ENCODE measurements around the gene ARHGAP5. TPM values are rescaled to one million over a fixed set of nuclear protein-coding genes. Genes with fewer than 3 reads are reported as not detected.

The ARHGAP5 gene
- total RNA-seq (100 to 1,000 TPM; 171 to 301 (median 240) TPM), polyA plus RNA-seq (10 to 100 TPM; 20.7 to 27.0 TPM)
- long read RNA-seq, donor 1, full-length matches to known transcripts: 12 of 83 reads
- long read RNA-seq, donor 1, partial matches to known transcripts: 57 of 83 reads
- long read RNA-seq, donor 1, other reads (novel, unspliced or antisense): 14 of 83 reads
- long read RNA-seq, donor 2, full-length matches to known transcripts: 8 of 63 reads
- long read RNA-seq, donor 2, partial matches to known transcripts: 39 of 63 reads
- long read RNA-seq, donor 2, other reads (novel, unspliced or antisense): 16 of 63 reads
- long read RNA-seq, donor 3, full-length matches to known transcripts: 5 of 77 reads
- long read RNA-seq, donor 3, partial matches to known transcripts: 55 of 77 reads
- long read RNA-seq, donor 3, other reads (novel, unspliced or antisense): 17 of 77 reads

- DNase-seq (peak in 1 of 2 donors; percentile 24), ATAC-seq (peak; percentile 27 to 59 (median 44))
- Histone ChIP-seq H3K36me3 (no peaks in the 10 kb centered on the region), H3K27ac (peak within 1 kb of the TSS; percentile 93 to 99 (median 98)), H3K4me1 (peaks cover 0 to 67% (median 50%) of the 10 kb centered on the region in 9 donors), H3K27me3 (no peaks in the 10 kb centered on the region), H3K4me3 (peak within 1 kb of the TSS; percentile 90 to 98 (median 95)), H3K9me3 (no peaks in the 10 kb centered on the region)
- intact Hi-C loops (cut with DNase I): loop anchor here in 9 of 10 donors (2.0 to 10.0 kb wide), 17 partner anchors 83 to 573 kb away; partner anchors contain the start of genes RNU6-7 (in 4 of the 9), RNU6-8 (in 4 of the 9) and NUBPL (in 3 of the 9)
- whole genome bisulfite sequencing, 2 donors: 0 to 1% methylated on average over 54 to 97 of the region's 98 CpGs
- peak in 5 of 9 donors; percentile 6 to 41 (median 33) for TF ChIP-seq CTCF (IDR thresholded peaks at IDR 0.05)
These were observed at the start of gene ARHGAP5 for GRCh38 chr14:32077081-32078022. Gene ARHGAP5, plus strand, starts transcription at chr14:32077304. Its CDS starts 13,366 bp downstream, at chr14:32090670.

DNA sequence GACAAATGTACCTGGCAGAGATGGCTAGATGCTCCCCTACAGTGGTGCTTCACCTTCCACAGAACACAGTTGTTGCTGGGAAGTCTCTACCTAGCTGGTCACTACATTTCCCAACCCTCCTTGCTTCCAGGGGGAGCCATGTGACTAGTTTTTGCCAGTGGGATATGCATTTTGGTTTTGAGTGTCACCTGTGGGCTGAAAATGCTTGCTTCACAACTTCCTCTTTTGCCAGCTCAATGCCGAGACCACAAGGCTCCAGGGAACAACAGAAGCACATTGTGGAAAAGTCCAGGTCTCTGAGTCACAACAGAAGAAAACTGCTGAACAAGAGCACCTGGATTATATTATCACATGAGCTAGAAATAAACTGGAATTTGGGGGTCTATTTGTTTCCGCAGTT lies 48.5 kb upstream of the ARHGAP5 start:
- whole genome bisulfite sequencing, 2 donors: 78 to 82% methylated on average over 2 of the region's 2 CpGs

DNA sequence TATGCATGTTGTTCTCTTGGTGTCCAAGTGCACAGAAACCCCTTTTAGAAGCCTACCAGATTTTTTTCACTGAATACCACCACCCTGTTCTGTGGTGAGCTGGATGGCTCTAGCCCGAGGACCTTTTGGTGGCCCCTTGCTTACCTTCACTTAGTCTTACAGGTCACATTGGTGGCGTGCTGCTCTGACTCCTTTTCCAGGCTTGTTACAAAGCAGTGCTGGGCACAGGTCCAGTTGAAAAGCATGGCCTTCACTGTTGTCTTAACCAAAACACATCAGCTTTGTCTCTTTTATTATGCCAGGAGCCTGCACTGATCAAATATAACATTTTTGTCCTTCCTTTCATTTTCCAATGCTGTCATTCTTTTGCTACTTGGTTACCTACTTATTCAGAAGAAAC lies 43.6 kb upstream of the ARHGAP5 start:
- no peaks in the 10 kb centered on the region for H3K4me1 ChIP-seq
- no peaks in the 10 kb centered on the region for H3K36me3 ChIP-seq
- ATAC-seq (no peak), DNase-seq (no peak)
- no peaks in the 10 kb centered on the region for H3K9me3 ChIP-seq
- H3K4me3 ChIP-seq: no peak overlapping the region
- no peak overlapping the region for H3K27ac ChIP-seq
- 76 to 77% methylated on average over 2 of the region's 2 CpGs for WGBS, 2 donors
- intact Hi-C loops (cut with DNase I): no loop called here
- TF ChIP-seq CTCF (IDR thresholded peaks at IDR 0.05): no peak
- H3K27me3 ChIP-seq: no peaks in the 10 kb centered on the region

More for the DNA sequence above, 48.5 kb upstream of the ARHGAP5 start:
- ATAC-seq: no peak
- Histone ChIP-seq H3K9me3 (no peaks in the 10 kb centered on the region), H3K27me3 (no peaks in the 10 kb centered on the region), H3K4me3 (no peak overlapping the region), H3K27ac (no peak overlapping the region), H3K36me3 (no peaks in the 10 kb centered on the region), H3K4me1 (no peaks in the 10 kb centered on the region)
- intact Hi-C loops (cut with DNase I): no loop called here
- no peak for TF ChIP-seq CTCF (IDR thresholded peaks at IDR 0.05)
- no peak for DNase-seq

DNA sequence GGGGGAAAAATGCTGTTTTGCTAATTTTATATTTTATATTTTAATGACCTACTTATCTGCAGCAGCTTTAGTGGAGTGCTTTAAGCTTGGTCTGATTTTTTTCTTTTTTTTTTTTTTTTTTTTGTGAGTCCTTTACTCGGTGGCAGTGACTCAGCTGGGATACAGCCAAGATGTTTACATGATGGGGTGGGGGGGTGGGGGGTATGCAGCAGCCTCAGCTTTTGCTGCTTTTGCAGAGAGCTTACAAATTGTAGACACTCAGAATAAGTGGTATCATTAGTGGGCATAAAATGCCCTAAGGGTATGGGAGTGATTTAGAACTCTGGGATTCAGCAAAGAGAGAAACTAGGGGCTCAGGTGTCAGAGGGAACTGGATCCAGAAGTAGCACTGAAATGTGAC lies 38.2 kb upstream of the ARHGAP5 start:
- WGBS, 2 donors: 15 to 26% methylated on average over 1 of the region's 1 CpG
- intact Hi-C loops (cut with DNase I): no loop called here
- Histone ChIP-seq H3K4me1 (peaks cover 0 to 9% (median 3%) of the 10 kb centered on the region in 9 donors), H3K27me3 (no peaks in the 10 kb centered on the region), H3K9me3 (peaks cover 0 to 5% (median 0%) of the 10 kb centered on the region in 11 donors), H3K27ac (no peak overlapping the region), H3K4me3 (no peak overlapping the region), H3K36me3 (no peaks in the 10 kb centered on the region)
- no peak for TF ChIP-seq CTCF (IDR thresholded peaks at IDR 0.05)
- DNase-seq: no peak
- no peak for ATAC-seq
